ENCODE results near the gene LCOR.

DNA sequence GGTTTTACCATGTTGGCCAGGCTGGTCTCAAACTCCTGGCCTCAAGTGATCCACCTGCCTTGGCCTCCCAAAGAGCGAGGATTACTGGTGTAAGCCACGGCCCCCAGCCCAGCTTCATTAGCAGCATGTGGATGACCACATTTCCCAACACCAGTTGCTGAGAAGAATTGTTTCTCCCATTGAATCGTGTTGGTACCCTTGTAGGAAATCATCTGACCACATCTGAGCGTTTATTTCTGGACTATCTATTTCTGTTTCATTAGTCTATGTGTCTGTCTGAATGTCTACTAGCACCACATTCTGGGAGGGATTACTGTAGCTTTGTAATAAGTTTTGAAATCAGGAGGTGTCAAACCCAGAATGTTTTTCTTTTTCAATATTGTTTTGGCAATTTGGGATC, 89.6 kb downstream of the LCOR start:
- TF ChIP-seq, protein P1, sequence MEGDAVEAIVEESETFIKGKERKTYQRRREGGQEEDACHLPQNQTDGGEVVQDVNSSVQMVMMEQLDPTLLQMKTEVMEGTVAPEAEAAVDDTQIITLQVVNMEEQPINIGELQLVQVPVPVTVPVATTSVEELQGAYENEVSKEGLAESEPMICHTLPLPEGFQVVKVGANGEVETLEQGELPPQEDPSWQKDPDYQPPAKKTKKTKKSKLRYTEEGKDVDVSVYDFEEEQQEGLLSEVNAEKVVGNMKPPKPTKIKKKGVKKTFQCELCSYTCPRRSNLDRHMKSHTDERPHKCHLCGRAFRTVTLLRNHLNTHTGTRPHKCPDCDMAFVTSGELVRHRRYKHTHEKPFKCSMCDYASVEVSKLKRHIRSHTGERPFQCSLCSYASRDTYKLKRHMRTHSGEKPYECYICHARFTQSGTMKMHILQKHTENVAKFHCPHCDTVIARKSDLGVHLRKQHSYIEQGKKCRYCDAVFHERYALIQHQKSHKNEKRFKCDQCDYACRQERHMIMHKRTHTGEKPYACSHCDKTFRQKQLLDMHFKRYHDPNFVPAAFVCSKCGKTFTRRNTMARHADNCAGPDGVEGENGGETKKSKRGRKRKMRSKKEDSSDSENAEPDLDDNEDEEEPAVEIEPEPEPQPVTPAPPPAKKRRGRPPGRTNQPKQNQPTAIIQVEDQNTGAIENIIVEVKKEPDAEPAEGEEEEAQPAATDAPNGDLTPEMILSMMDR (IDR thresholded peaks at IDR 0.05), result no peak
- no peak for TF ChIP-seq POLR2A (IDR thresholded peaks at IDR 0.05)
